ENCODE measurements around the gene PPP3CA.

Gene PPP3CA

DNA sequence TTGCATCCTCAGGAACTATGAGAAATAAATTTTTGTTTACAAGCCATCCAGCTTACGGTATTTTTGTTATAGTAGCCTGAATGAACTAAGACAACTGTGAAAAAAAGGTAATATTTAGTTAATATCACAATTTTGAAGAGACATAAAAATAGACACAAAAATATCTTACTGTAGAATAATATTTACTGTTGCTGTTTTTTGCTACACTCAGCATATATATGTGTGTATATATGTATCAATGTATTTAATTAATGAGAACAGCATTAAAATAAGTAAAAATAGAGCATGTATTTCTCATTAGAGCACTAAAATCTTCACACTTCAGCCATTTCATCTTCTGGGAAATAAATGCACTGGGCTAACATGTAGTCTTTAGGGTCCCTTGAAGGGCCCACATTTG lies 24.6 kb downstream of the PPP3CA start:
- Histone ChIP-seq H2AFZ (ENCODE audit: low read depth) (no peak overlapping the region), H3K4me3 (IDR thresholded peaks at IDR 0.05; ENCODE audit: insufficient read depth, low read depth, low read length) (no peak overlapping the region), H3K4me1 (ENCODE audit: low read depth, poor library complexity, severe bottlenecking) (peaks cover 12% of the 10 kb centered on the region), H3K36me3 (ENCODE audit: insufficient read depth) (no peaks in the 10 kb centered on the region), H3K27ac (no peak overlapping the region), H3K4me2 (no peak overlapping the region), H4K20me1 (ENCODE audit: insufficient read depth) (0 out of 2 replicates have a peak, but pooled peaks cover 5% of the 10 kb centered on the region), H3K79me2 (ENCODE audit: insufficient read depth, low read depth) (peaks cover 25% of the 10 kb centered on the region; the same call in 1 of the 2 replicates), H3K27me3 (ENCODE audit: insufficient read depth, low read depth) (no peaks in the 10 kb centered on the region), H3K9ac (no peak overlapping the region)
- TF ChIP-seq, protein P1, sequence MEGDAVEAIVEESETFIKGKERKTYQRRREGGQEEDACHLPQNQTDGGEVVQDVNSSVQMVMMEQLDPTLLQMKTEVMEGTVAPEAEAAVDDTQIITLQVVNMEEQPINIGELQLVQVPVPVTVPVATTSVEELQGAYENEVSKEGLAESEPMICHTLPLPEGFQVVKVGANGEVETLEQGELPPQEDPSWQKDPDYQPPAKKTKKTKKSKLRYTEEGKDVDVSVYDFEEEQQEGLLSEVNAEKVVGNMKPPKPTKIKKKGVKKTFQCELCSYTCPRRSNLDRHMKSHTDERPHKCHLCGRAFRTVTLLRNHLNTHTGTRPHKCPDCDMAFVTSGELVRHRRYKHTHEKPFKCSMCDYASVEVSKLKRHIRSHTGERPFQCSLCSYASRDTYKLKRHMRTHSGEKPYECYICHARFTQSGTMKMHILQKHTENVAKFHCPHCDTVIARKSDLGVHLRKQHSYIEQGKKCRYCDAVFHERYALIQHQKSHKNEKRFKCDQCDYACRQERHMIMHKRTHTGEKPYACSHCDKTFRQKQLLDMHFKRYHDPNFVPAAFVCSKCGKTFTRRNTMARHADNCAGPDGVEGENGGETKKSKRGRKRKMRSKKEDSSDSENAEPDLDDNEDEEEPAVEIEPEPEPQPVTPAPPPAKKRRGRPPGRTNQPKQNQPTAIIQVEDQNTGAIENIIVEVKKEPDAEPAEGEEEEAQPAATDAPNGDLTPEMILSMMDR (conservative IDR thresholded peaks at IDR 0.05; ENCODE audit: low read depth, low read length): no peak

DNA sequence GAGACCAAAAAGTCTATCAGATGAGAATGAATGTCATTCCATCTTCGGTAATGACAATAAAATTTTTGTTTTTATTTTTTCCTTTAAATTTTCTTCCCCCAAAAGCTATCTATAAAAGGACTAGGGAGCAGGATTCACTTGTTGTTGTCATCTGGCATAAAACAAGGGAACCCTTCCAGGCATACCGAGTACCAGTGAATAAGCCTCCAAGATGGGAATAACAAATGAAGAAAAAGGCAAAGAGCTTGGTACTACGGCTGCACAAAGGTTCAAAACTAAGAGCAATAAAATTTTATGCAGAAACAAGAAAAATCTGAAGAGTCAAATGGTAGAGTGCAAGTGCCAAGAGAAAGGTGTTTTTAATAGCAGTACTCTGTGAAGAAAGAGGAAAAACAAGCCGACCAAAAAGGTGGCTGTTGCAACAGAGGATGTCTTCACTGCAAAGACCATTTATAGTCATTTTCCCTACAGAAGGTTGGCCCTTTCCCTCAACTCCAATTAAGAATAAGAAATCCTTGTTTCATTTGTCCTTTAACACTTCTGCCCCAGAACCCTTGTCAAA lies 25.8 kb downstream of the PPP3CA start:
- Histone ChIP-seq H3K27me3 (ENCODE audit: insufficient read depth, low read depth) (no peaks in the 10 kb centered on the region), H3K4me1 (ENCODE audit: low read depth, poor library complexity, severe bottlenecking) (peaks cover under 1% of the 10 kb centered on the region), H3K27ac (no peak overlapping the region), H3K4me2 (no peak overlapping the region), H2AFZ (ENCODE audit: low read depth) (no peak overlapping the region), H4K20me1 (ENCODE audit: insufficient read depth) (0 out of 2 replicates have a peak, but pooled peaks cover 5% of the 10 kb centered on the region), H3K36me3 (ENCODE audit: insufficient read depth) (no peaks in the 10 kb centered on the region), H3K9ac (no peak overlapping the region), H3K4me3 (IDR thresholded peaks at IDR 0.05; ENCODE audit: insufficient read depth, low read depth, low read length) (no peak overlapping the region), H3K79me2 (ENCODE audit: insufficient read depth, low read depth) (peaks cover 16% of the 10 kb centered on the region; the same call in 1 of the 2 replicates)
- TF ChIP-seq, protein P1 (conservative IDR thresholded peaks at IDR 0.05; ENCODE audit: low read depth, low read length): no peak

DNA sequence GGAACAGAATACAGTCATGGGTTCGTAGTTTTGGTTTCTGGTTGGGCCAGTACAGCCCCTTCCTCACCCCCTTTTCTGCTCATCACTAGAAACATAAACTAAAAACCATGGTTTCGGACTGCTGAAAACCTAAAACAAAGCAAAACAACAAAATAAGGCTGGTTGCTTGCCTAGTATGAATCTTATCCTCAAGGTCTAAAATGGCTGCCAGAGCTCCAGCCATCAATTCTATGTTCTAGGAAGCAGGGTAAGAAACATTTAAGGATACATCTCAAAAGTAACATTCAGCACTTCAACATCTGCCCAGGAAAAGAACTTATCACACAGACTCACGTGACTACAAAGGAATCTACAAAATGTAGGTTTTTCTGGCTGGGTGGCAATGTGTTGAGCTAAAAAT lies 31.5 kb downstream of the PPP3CA start:
- Histone ChIP-seq H3K79me2 (ENCODE audit: insufficient read depth, low read depth) (peaks cover 8% of the 10 kb centered on the region; the same call in 1 of the 2 replicates), H3K36me3 (ENCODE audit: insufficient read depth) (no peaks in the 10 kb centered on the region), H3K4me2 (no peak overlapping the region), H3K27ac (no peak overlapping the region), H3K27me3 (ENCODE audit: insufficient read depth, low read depth) (no peaks in the 10 kb centered on the region), H3K4me3 (IDR thresholded peaks at IDR 0.05; ENCODE audit: insufficient read depth, low read depth, low read length) (no peak overlapping the region), H2AFZ (ENCODE audit: low read depth) (no peak overlapping the region), H3K4me1 (ENCODE audit: low read depth, poor library complexity, severe bottlenecking) (no peaks in the 10 kb centered on the region), H4K20me1 (ENCODE audit: insufficient read depth) (no peaks in the 10 kb centered on the region), H3K9ac (no peak overlapping the region)
- TF ChIP-seq, protein P1 (conservative IDR thresholded peaks at IDR 0.05; ENCODE audit: low read depth, low read length): no peak

DNA sequence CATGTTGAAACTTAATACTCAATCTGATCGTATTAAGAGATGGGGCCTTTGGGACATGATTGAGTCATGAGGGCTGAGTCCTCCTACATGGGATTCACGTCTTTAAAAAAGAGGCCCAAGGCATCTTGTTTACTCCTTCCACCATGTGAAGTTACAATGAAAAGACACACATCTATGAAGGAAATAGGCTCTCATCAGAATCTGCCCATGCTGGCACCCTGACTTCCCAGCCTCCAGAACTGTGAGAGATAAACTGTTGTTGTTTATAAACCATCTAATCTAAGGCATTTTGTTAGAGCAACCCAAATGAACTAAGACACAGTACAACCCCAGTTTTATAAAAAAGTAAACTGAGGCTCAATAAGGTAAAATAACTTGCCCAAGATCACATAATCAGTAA lies 32.3 kb downstream of the PPP3CA start:
- Histone ChIP-seq H3K9ac (no peak overlapping the region), H3K36me3 (ENCODE audit: insufficient read depth) (no peaks in the 10 kb centered on the region), H3K27me3 (ENCODE audit: insufficient read depth, low read depth) (no peaks in the 10 kb centered on the region), H3K79me2 (ENCODE audit: insufficient read depth, low read depth) (peaks cover 7% of the 10 kb centered on the region; the same call in 1 of the 2 replicates), H2AFZ (ENCODE audit: low read depth) (no peak overlapping the region), H3K4me3 (IDR thresholded peaks at IDR 0.05; ENCODE audit: insufficient read depth, low read depth, low read length) (no peak overlapping the region), H3K4me2 (no peak overlapping the region), H3K27ac (no peak overlapping the region), H3K4me1 (ENCODE audit: low read depth, poor library complexity, severe bottlenecking) (no peaks in the 10 kb centered on the region), H4K20me1 (ENCODE audit: insufficient read depth) (no peaks in the 10 kb centered on the region)
- TF ChIP-seq, protein P1 (conservative IDR thresholded peaks at IDR 0.05; ENCODE audit: low read depth, low read length): no peak

Measured in KMS-11 (cell line).